C4-2B (cell line): Measurements from ENCODE around the gene ZBTB24.

Experiments used
- H3K27ac ChIP-seq: fragments of 450-650 bp; 2 replicates; pipeline ENCODE4 v1.5.1; 2017
- ZFX ChIP-seq: fragments of 450-650 bp; IDR thresholded peaks from 2 replicates; pipeline ENCODE4 v1.6.1; 2017
- TF ChIP-seq, protein P1 (sequence below): fragments of 450-650 bp; conservative IDR thresholded peaks from 2 replicates; pipeline ENCODE4 v1.5.1; 2017; ENCODE audit warnings: mild to moderate bottlenecking

Gene ZBTB24

DNA sequence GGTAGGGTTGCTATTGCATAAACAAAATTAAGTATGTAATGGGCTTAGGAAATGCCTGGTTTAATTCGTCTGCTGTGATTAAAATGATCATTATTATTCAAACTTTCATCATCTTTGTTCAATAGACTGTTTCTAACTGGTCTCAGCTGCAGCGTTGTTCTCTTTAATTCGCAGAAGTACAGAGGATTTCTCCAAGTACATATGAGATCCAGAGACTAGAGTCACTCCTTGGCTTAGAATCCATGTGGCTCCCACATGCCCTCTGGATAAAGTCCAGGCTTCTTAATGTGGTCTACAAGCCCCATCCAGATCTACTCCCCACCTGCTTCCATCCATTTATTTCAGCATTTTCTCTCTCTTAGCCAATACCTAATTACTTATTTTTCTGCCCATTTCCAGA lies 1.1 kb upstream of the ZBTB24 start:
- TF ChIP-seq, protein P1, sequence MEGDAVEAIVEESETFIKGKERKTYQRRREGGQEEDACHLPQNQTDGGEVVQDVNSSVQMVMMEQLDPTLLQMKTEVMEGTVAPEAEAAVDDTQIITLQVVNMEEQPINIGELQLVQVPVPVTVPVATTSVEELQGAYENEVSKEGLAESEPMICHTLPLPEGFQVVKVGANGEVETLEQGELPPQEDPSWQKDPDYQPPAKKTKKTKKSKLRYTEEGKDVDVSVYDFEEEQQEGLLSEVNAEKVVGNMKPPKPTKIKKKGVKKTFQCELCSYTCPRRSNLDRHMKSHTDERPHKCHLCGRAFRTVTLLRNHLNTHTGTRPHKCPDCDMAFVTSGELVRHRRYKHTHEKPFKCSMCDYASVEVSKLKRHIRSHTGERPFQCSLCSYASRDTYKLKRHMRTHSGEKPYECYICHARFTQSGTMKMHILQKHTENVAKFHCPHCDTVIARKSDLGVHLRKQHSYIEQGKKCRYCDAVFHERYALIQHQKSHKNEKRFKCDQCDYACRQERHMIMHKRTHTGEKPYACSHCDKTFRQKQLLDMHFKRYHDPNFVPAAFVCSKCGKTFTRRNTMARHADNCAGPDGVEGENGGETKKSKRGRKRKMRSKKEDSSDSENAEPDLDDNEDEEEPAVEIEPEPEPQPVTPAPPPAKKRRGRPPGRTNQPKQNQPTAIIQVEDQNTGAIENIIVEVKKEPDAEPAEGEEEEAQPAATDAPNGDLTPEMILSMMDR: no peak
- TF ChIP-seq ZFX: no peak

DNA sequence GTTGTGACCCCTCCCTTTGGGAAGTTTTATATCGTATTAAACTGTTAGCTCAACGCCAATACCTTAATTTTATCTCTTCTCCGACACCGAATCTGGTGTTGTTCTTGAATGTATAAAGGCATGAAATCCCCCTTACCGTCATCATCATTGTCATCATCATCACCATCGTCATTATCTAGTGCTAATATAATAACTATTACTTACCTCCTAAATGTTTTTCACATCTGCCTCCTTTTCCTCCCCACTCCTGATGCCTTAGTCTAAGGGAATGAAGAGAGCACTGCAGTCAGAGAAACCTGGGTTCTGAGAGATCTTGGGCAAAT lies 677 bp upstream of the ZBTB24 start:
- no peak overlapping the region; the same call in 1 of the 2 replicates for H3K27ac ChIP-seq
- TF ChIP-seq, protein P1: no peak

More for the DNA sequence above, 1.1 kb upstream of the ZBTB24 start:
- no peak overlapping the region for H3K27ac ChIP-seq

DNA sequence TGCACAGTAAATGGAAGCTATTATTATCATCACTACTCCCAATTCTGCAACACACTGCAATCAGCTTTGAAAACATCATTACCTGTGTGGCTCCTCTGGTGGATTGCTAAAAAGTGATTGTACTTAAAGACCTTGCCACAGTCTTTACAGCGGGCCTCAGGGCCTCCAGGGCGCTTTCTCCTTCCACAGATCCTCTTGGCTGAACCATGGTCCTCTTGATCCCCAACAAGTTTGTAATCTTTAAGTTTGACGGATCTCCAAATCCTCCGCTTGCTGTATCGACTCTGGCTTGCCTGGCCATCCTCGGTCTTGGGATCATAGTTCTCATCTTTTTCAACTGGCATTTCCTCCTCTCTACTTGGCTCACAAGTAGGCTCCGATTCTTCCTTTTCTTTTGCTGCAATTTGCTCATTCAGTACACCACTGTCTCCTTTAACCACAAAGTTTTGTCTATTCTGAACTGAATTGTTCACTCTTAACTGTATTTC lies 2.0 kb downstream of the ZBTB24 start:
- TF ChIP-seq, protein P1: no peak
- no peak overlapping the region for H3K27ac ChIP-seq

DNA sequence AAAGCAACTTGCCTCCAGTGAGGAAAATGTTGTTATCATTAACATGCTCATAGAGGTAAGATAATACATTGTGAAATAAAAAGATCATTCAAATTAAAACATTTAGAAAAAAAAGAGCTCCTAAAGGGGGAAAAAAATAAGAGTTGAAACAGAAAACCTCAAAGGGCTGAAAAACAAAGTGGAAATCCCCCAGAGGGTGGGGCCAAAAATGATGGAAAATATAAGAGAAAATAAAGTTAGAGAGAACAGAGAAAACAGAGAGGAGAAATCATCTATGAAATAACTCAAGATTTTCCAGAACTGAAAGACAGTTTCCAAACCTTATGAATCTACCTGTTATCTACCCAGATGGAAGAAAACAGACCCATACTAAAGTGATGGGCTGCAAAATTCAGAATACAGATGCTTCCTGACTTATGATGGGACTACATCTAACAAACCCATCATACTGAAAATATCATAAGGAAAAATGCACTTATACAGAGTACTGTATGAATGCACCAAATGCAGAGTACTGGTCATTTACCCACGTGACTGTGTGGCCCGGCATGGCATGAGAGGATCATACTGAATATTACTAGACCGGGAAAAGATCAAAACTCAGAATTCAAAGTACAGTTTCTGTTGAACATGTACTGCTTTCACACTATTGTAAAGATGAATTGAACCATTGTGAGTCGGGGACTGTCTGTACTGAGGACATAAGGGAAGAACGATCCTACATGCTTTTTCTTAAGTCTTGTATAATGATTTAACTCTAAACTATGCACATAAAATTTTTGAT lies 4.0 kb downstream of the ZBTB24 start:
- TF ChIP-seq, protein P1: no peak
- TF ChIP-seq ZFX: no peak
- H3K27ac ChIP-seq: no peak overlapping the region

DNA sequence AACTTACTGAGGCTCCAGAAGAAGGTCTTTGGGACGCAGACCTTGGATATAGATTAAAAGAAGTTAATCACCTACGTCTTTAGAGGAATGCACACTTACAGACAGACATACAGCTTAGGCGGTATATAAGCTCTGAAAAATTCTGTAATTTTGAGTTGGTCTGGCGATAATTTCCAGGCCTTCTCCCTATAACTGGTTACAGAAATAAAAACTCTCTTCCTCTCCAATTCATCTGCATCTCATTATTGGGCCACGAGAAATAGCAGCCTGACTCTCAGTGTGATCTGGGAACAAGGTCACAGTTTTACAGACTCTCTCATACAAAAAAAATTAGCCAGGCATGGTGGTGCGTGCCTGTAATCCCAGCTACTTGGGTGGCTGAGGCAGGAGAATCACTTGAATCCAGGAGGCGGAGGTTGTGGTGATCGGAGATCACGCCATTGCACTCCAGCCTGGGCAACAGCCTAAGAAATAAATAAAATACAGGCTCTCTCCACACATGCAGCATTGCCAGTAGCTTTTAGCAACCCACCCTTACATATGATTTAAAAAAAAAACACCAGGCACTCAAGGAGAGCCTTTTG lies 4.7 kb downstream of the ZBTB24 start:
- TF ChIP-seq, protein P1: no peak
- no peak for TF ChIP-seq ZFX
- no peak overlapping the region for H3K27ac ChIP-seq

DNA sequence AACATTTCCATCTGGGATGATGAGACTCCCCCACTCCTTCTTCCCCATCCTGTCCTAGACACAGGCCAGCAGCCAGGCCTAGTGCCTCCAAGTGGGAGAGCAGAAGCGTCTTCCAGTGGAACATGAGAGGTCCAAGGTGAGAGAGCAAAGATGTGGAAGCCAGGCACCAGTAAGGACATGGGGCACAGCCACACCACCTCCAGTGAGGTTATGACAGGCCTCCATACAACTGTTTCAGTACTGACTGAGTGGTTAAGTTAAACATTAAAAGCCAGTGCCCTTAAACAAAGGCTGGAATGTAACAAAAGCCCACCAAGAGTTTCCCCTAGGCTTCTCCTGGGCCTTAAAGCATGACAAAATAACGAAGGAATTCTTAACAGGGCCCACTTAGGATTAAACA lies 5.3 kb downstream of the ZBTB24 start:
- H3K27ac ChIP-seq: peak overlapping the region; percentile 58; the same call in 1 of the 2 replicates
- TF ChIP-seq, protein P1: no peak
- no peak for TF ChIP-seq ZFX

DNA sequence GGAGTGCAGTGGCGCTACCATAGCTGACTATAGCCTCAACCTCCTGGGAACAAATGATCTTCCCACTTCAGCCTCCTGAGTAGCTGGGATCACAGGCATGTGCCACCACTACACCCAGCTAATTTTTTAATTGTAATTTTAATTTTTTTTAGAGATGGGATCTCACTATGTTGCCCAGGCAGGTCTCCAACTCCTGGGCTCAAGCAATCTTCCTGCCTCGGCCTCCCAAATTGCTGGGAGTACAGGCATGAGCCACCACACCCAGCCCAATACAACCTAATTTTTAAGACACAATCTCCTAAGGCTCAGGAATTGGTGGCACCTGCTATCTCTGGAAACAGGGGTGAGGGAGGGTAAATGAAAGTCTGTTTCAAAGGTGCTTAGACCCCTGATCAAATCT lies 5.8 kb downstream of the ZBTB24 start:
- H3K27ac ChIP-seq: peak overlapping the region; percentile 58; the same call in 1 of the 2 replicates
- TF ChIP-seq ZFX: no peak
- TF ChIP-seq, protein P1: no peak
